Measurements from ENCODE around the gene USP12. TPM values are rescaled to one million over a fixed set of nuclear protein-coding genes. Genes with fewer than 3 reads are reported as not detected.
A peak's percentile ranks its signal among the peaks of the same experiment; 100 is the strongest.

The USP12 gene
- total RNA-seq, 5 donors from 2014 or later (not counting 1 experiment from before 2014, with no cell fraction given): 20.9 to 43.6 (median 21.8) TPM

GRCh38 chr13:27052551-27053208 lies 118.9 kb downstream of the USP12 start:
- Mint-ChIP-seq H3K27ac (no peak overlapping the region), H3K27me3 (no peaks in the 10 kb centered on the region), H3K4me3 (no peak overlapping the region), H3K4me1 (peaks cover 7 to 16% (median 13%) of the 10 kb centered on the region in 3 donors), H3K9me3 (peaks cover 0 to 5% (median 0%) of the 10 kb centered on the region in 3 donors), H3K36me3 (peaks cover 3% of the 10 kb centered on the region)
- Histone ChIP-seq H3K27ac (ENCODE audit: low read length) (no peak overlapping the region), H3K36me3 (ENCODE audit: control insufficient read depth in 2 of 2, extremely low read depth in 1 of 2, insufficient read depth in 1 of 2, low read length in 1 of 2) (no peaks in the 10 kb centered on the region), H3K4me3 (ENCODE audit: control insufficient read depth in 1 of 2, extremely low read depth in 1 of 2, low read length in 1 of 2) (no peak overlapping the region), H3K27me3 (replicated peaks in 1 of 2; ENCODE audit: control insufficient read depth in 2 of 2, extremely low read depth in 1 of 2, insufficient read depth in 2 of 2, low read length in 1 of 2) (peaks cover 0 to 5% of the 10 kb centered on the region in 2 experiments), H3K9me3 (no peaks in the 10 kb centered on the region), H3K4me1 (ENCODE audit: control insufficient read depth in 1 of 2, extremely low read depth in 1 of 2, insufficient read depth in 2 of 2, low read length in 2 of 2) (peaks cover 0 to 5% of the 10 kb centered on the region in 2 experiments)
- DNase-seq (no peak), ATAC-seq (replicated peaks in 1 of 4) (no peak)
- ChIA-PET CTCF (no interaction called here), POLR2A (no interaction called here)
- 80% methylated on average over 1 of the region's 6 CpGs for WGBS (ENCODE audit: insufficient coverage)

GRCh38 chr13:27047081-27047480 lies 124.5 kb downstream of the USP12 start:
- H3K9me3 Mint-ChIP-seq: peaks cover 0 to 5% (median 0%) of the 10 kb centered on the region in 3 donors
- CTCF ChIA-PET: no interaction called here
- no peaks in the 10 kb centered on the region for H3K36me3 ChIP-seq (ENCODE audit: control insufficient read depth in 2 of 2, extremely low read depth in 1 of 2, insufficient read depth in 1 of 2, low read length in 1 of 2)

GRCh38 chr13:27044837-27045570 lies 126.6 kb downstream of the USP12 start:
- no peaks in the 10 kb centered on the region for H3K9me3 ChIP-seq
- ChIA-PET CTCF (interaction anchor here in 1 of 2 donors (0.6 kb wide), 1 partner anchor 81 kb away, joined by 7 read pairs; no protein-coding TSS in a partner anchor), POLR2A (no interaction called here)
- peaks cover 0 to 3% of the 10 kb centered on the region in 2 experiments for H3K27me3 ChIP-seq (replicated peaks in 1 of 2; ENCODE audit: control insufficient read depth in 2 of 2, extremely low read depth in 1 of 2, insufficient read depth in 2 of 2, low read length in 1 of 2)
- Mint-ChIP-seq H3K4me3 (peak overlapping the region in 1 of 3 donors; percentile 34), H3K27me3 (peaks cover 4 to 18% of the 10 kb centered on the region in 2 donors), H3K4me1 (peaks cover 8 to 13% (median 8%) of the 10 kb centered on the region in 3 donors), H3K9me3 (no peaks in the 10 kb centered on the region), H3K36me3 (no peaks in the 10 kb centered on the region), H3K27ac (peak overlapping the region; percentile 12 to 56)
- 75% methylated on average over 8 of the region's 15 CpGs for WGBS (ENCODE audit: insufficient coverage)
- ATAC-seq (replicated peaks in 1 of 4) (peak; percentile 77 to 85 (median 80)), DNase-seq (peak in 14 of 35 experiments; percentile 1 to 29 (median 12))
- peaks cover 3 to 13% of the 10 kb centered on the region in 2 experiments for H3K4me1 ChIP-seq (ENCODE audit: control insufficient read depth in 1 of 2, extremely low read depth in 1 of 2, insufficient read depth in 2 of 2, low read length in 2 of 2)
- H3K4me3 ChIP-seq (ENCODE audit: control insufficient read depth in 1 of 2, extremely low read depth in 1 of 2, low read length in 1 of 2): no peak overlapping the region
- peak overlapping the region; percentile 28 for H3K27ac ChIP-seq (ENCODE audit: low read length)
- no peaks in the 10 kb centered on the region for H3K36me3 ChIP-seq (ENCODE audit: control insufficient read depth in 2 of 2, extremely low read depth in 1 of 2, insufficient read depth in 1 of 2, low read length in 1 of 2)

More at GRCh38 chr13:27047081-27047480, 124.5 kb downstream of the USP12 start:
- no peak for ATAC-seq (replicated peaks in 1 of 4)
- Histone ChIP-seq H3K4me3 (ENCODE audit: control insufficient read depth in 1 of 2, extremely low read depth in 1 of 2, low read length in 1 of 2) (no peak overlapping the region), H3K27me3 (replicated peaks in 1 of 2; ENCODE audit: control insufficient read depth in 2 of 2, extremely low read depth in 1 of 2, insufficient read depth in 2 of 2, low read length in 1 of 2) (peaks cover 0 to 8% of the 10 kb centered on the region in 2 experiments), H3K27ac (ENCODE audit: low read length) (no peak overlapping the region), H3K4me1 (ENCODE audit: control insufficient read depth in 1 of 2, extremely low read depth in 1 of 2, insufficient read depth in 2 of 2, low read length in 2 of 2) (peaks cover 3 to 13% of the 10 kb centered on the region in 2 experiments), H3K9me3 (no peaks in the 10 kb centered on the region)
- Mint-ChIP-seq H3K4me1 (peaks cover 8 to 13% (median 8%) of the 10 kb centered on the region in 3 donors), H3K4me3 (no peak overlapping the region), H3K36me3 (peaks cover 3% of the 10 kb centered on the region), H3K27me3 (peaks cover 0 to 15% of the 10 kb centered on the region in 2 donors), H3K27ac (no peak overlapping the region)
- DNase-seq: no peak
- POLR2A ChIA-PET: no interaction called here
- WGBS (ENCODE audit: insufficient coverage): 94% methylated on average over 13 of the region's 13 CpGs

GRCh38 chr13:27043013-27043412 lies 128.6 kb downstream of the USP12 start:
- H3K4me1 Mint-ChIP-seq: peaks cover 8 to 13% (median 8%) of the 10 kb centered on the region in 3 donors
- Histone ChIP-seq H3K27ac (ENCODE audit: low read length) (no peak overlapping the region), H3K27me3 (replicated peaks in 1 of 2; ENCODE audit: control insufficient read depth in 2 of 2, extremely low read depth in 1 of 2, insufficient read depth in 2 of 2, low read length in 1 of 2) (peaks cover 0 to 10% of the 10 kb centered on the region in 2 experiments), H3K9me3 (no peaks in the 10 kb centered on the region), H3K4me1 (ENCODE audit: control insufficient read depth in 1 of 2, extremely low read depth in 1 of 2, insufficient read depth in 2 of 2, low read length in 2 of 2) (peaks cover 3 to 13% of the 10 kb centered on the region in 2 experiments), H3K4me3 (ENCODE audit: control insufficient read depth in 1 of 2, extremely low read depth in 1 of 2, low read length in 1 of 2) (no peak overlapping the region), H3K36me3 (ENCODE audit: control insufficient read depth in 2 of 2, extremely low read depth in 1 of 2, insufficient read depth in 1 of 2, low read length in 1 of 2) (no peaks in the 10 kb centered on the region)
- CTCF ChIA-PET: interaction anchor here in 1 of 2 donors (0.6 kb wide), 1 partner anchor 154 kb away, joined by 4 read pairs; no protein-coding TSS in a partner anchor
- POLR2A ChIA-PET: no interaction called here
- WGBS (ENCODE audit: insufficient coverage): 14% methylated on average over 1 of the region's 6 CpGs
- peaks cover 6 to 19% of the 10 kb centered on the region in 2 donors for H3K27me3 Mint-ChIP-seq
- ATAC-seq (replicated peaks in 1 of 4): no peak
- no peaks in the 10 kb centered on the region for H3K9me3 Mint-ChIP-seq
- H3K27ac Mint-ChIP-seq: no peak overlapping the region
- no peak overlapping the region for H3K4me3 Mint-ChIP-seq
- DNase-seq: no peak
- no peaks in the 10 kb centered on the region for H3K36me3 Mint-ChIP-seq

GRCh38 chr13:27041341-27041740 lies 130.3 kb downstream of the USP12 start:
- WGBS (ENCODE audit: insufficient coverage): 68% methylated on average over 4 of the region's 6 CpGs
- POLR2A ChIA-PET: no interaction called here
- H3K4me1 ChIP-seq (ENCODE audit: control insufficient read depth in 1 of 2, extremely low read depth in 1 of 2, insufficient read depth in 2 of 2, low read length in 2 of 2): peaks cover 3 to 12% of the 10 kb centered on the region in 2 experiments
- no peak overlapping the region for H3K4me3 Mint-ChIP-seq
- no peaks in the 10 kb centered on the region for H3K36me3 ChIP-seq (ENCODE audit: control insufficient read depth in 2 of 2, extremely low read depth in 1 of 2, insufficient read depth in 1 of 2, low read length in 1 of 2)
- peaks cover 12 to 22% of the 10 kb centered on the region in 2 donors for H3K27me3 Mint-ChIP-seq
- H3K27ac Mint-ChIP-seq: no peak overlapping the region
- no peak overlapping the region for H3K27ac ChIP-seq (ENCODE audit: low read length)
- H3K4me3 ChIP-seq (ENCODE audit: control insufficient read depth in 1 of 2, extremely low read depth in 1 of 2, low read length in 1 of 2): no peak overlapping the region
- CTCF ChIA-PET: no interaction called here
- no peaks in the 10 kb centered on the region for H3K9me3 Mint-ChIP-seq
- peaks cover 0 to 12% of the 10 kb centered on the region in 2 experiments for H3K27me3 ChIP-seq (replicated peaks in 1 of 2; ENCODE audit: control insufficient read depth in 2 of 2, extremely low read depth in 1 of 2, insufficient read depth in 2 of 2, low read length in 1 of 2)
- peaks cover 8 to 10% (median 8%) of the 10 kb centered on the region in 3 donors for H3K4me1 Mint-ChIP-seq
- H3K36me3 Mint-ChIP-seq: no peaks in the 10 kb centered on the region
- DNase-seq (no peak), ATAC-seq (replicated peaks in 1 of 4) (no peak)
- no peaks in the 10 kb centered on the region for H3K9me3 ChIP-seq

GRCh38 chr13:27040826-27041108 lies 130.8 kb downstream of the USP12 start:
- POLR2A ChIA-PET: no interaction called here
- no peak overlapping the region for H3K4me3 Mint-ChIP-seq

More at GRCh38 chr13:27040826-27041108, 130.8 kb downstream of the USP12 start:
- no peak overlapping the region for H3K4me3 ChIP-seq (ENCODE audit: control insufficient read depth in 1 of 2, extremely low read depth in 1 of 2, low read length in 1 of 2)
- H3K4me1 Mint-ChIP-seq: peaks cover 7 to 8% (median 8%) of the 10 kb centered on the region in 3 donors
- DNase-seq (no peak), ATAC-seq (replicated peaks in 1 of 4) (no peak)
- H3K27ac Mint-ChIP-seq: no peak overlapping the region
- no peaks in the 10 kb centered on the region for H3K9me3 Mint-ChIP-seq
- no peaks in the 10 kb centered on the region for H3K36me3 Mint-ChIP-seq
- H3K36me3 ChIP-seq (ENCODE audit: control insufficient read depth in 2 of 2, extremely low read depth in 1 of 2, insufficient read depth in 1 of 2, low read length in 1 of 2): no peaks in the 10 kb centered on the region
- CTCF ChIA-PET: interaction anchor here in 1 of 2 donors (1.0 kb wide), 1 partner anchor 9 kb away, joined by 3 read pairs; no protein-coding TSS in a partner anchor
- peaks cover 17 to 26% of the 10 kb centered on the region in 2 donors for H3K27me3 Mint-ChIP-seq
- H3K27me3 ChIP-seq (replicated peaks in 1 of 2; ENCODE audit: control insufficient read depth in 2 of 2, extremely low read depth in 1 of 2, insufficient read depth in 2 of 2, low read length in 1 of 2): peaks cover 0 to 17% of the 10 kb centered on the region in 2 experiments
- H3K9me3 ChIP-seq: no peaks in the 10 kb centered on the region
- H3K4me1 ChIP-seq (ENCODE audit: control insufficient read depth in 1 of 2, extremely low read depth in 1 of 2, insufficient read depth in 2 of 2, low read length in 2 of 2): peaks cover 3 to 10% of the 10 kb centered on the region in 2 experiments
- WGBS (ENCODE audit: insufficient coverage): 91% methylated on average over 4 of the region's 4 CpGs
- H3K27ac ChIP-seq (ENCODE audit: low read length): no peak overlapping the region
